SK-N-SH treated with all-trans-retinoic acid at 6 μM for 48 hours (cell line): ENCODE measurements around the gene OR52E8.

Source experiments
- ATAC-seq: fragments of 200-7000 bp; cut with Tn5 transposase; 3 replicates; pipeline ENCODE4 v1.9.1; 2020; ENCODE audit warnings: mild to moderate bottlenecking, moderate library complexity
- ARNTL ChIP-seq: fragments of 450-650 bp; formaldehyde crosslinking; IDR thresholded peaks from 2 replicates; pipeline ENCODE4 v1.5.0; 2020; ENCODE audit warnings: low read depth, mild to moderate bottlenecking, moderate library complexity, borderline replicate concordance
- BACH2 ChIP-seq: fragments of 250-450 bp; sonication (Bioruptor Pico); IDR thresholded peaks from 2 replicates; pipeline ENCODE4 v1.9.0; 2021; ENCODE audit warnings: mild to moderate bottlenecking, borderline replicate concordance
- ESRRG ChIP-seq: fragments of 250-450 bp; sonication (Bioruptor Pico); IDR thresholded peaks from 2 replicates; pipeline ENCODE4 v1.6.1; 2021; ENCODE audit warnings: mild to moderate bottlenecking
- GLIS3 ChIP-seq: fragments of 250-450 bp; sonication (Bioruptor Pico); IDR thresholded peaks from 2 replicates; pipeline ENCODE4 v1.5.0; 2020; ENCODE audit warnings: mild to moderate bottlenecking, moderate library complexity
- ISL1 ChIP-seq: fragments of 250-450 bp; sonication (Bioruptor Pico); IDR thresholded peaks from 2 replicates; pipeline ENCODE4 v2.1.2; 2022; ENCODE audit warnings: mild to moderate bottlenecking, moderate library complexity
- OSR1 ChIP-seq: fragments of 250-450 bp; sonication (Bioruptor Pico); IDR thresholded peaks from 2 replicates; pipeline ENCODE4 v1.8.0; 2022; ENCODE audit warnings: moderate library complexity, mild to moderate bottlenecking, inconsistent platforms
- PPARA ChIP-seq: fragments of 250-450 bp; sonication (Bioruptor Pico); IDR thresholded peaks from 2 replicates; pipeline ENCODE4 v1.5.0; 2020; ENCODE audit warnings: mild to moderate bottlenecking, borderline replicate concordance
- SNAI2 ChIP-seq: fragments of 250-450 bp; sonication (Bioruptor Pico); IDR thresholded peaks from 2 replicates; pipeline ENCODE4 v1.5.0; 2020; ENCODE audit warnings: mild to moderate bottlenecking, moderate library complexity
- TCF4 ChIP-seq: fragments of 250-450 bp; sonication (Bioruptor Pico); IDR thresholded peaks from 2 replicates; pipeline ENCODE4 v1.8.0; 2021; ENCODE audit warnings: mild to moderate bottlenecking, moderate library complexity, borderline replicate concordance
- TOX ChIP-seq: fragments of 250-450 bp; sonication (Bioruptor Pico); IDR thresholded peaks from 2 replicates; pipeline ENCODE4 v1.8.0; 2021; ENCODE audit warnings: mild to moderate bottlenecking, moderate library complexity, borderline replicate concordance
- ZC3H10 ChIP-seq: fragments of 250-450 bp; sonication (Bioruptor Pico); IDR thresholded peaks from 2 replicates; pipeline ENCODE4 v1.5.1; 2021; ENCODE audit warnings: mild to moderate bottlenecking, moderate library complexity
- ZFP3 ChIP-seq: fragments of 250-450 bp; sonication (Bioruptor Pico); IDR thresholded peaks from 2 replicates; pipeline ENCODE4 v1.5.0; 2020; ENCODE audit warnings: mild to moderate bottlenecking, moderate library complexity
- ZFP30 ChIP-seq: fragments of 450-650 bp; formaldehyde crosslinking; IDR thresholded peaks from 2 replicates; pipeline ENCODE4 v1.5.0; 2022; ENCODE audit warnings: mild to moderate bottlenecking, moderate library complexity
- ZNF565 ChIP-seq: fragments of 450-650 bp; formaldehyde crosslinking; conservative IDR thresholded peaks from 2 replicates; pipeline ENCODE4 v1.5.0; 2020; ENCODE audit warnings: low read depth, mild to moderate bottlenecking, moderate library complexity
- ZNF70 ChIP-seq: fragments of 450-650 bp; formaldehyde crosslinking; IDR thresholded peaks from 2 replicates; pipeline ENCODE4 v1.5.0; 2020; ENCODE audit warnings: mild to moderate bottlenecking, moderate library complexity
- TF ChIP-seq, protein P1 (sequence below): fragments of 250-450 bp; sonication (Bioruptor Pico); IDR thresholded peaks from 2 replicates; pipeline ENCODE4 v1.5.1; 2020; ENCODE audit warnings: low read depth, mild to moderate bottlenecking, moderate library complexity
- TF ChIP-seq, protein P2 (sequence below): fragments of 250-450 bp; sonication (Bioruptor Pico); IDR thresholded peaks from 2 replicates; pipeline ENCODE4 v1.8.0; 2021; ENCODE audit warnings: low read depth, mild to moderate bottlenecking, moderate library complexity, borderline replicate concordance
- TF ChIP-seq, protein P3 (sequence below): fragments of 250-450 bp; sonication (Bioruptor Pico); IDR thresholded peaks from 2 replicates; pipeline ENCODE4 v1.5.1; 2021; ENCODE audit warnings: mild to moderate bottlenecking, moderate library complexity
- TF ChIP-seq, protein P4 (sequence below): fragments of 250-450 bp; sonication (Bioruptor Pico); IDR thresholded peaks from 2 replicates; pipeline ENCODE4 v1.8.0; 2020; ENCODE audit warnings: mild to moderate bottlenecking, moderate library complexity, borderline replicate concordance

OR52E8 gene

DNA sequence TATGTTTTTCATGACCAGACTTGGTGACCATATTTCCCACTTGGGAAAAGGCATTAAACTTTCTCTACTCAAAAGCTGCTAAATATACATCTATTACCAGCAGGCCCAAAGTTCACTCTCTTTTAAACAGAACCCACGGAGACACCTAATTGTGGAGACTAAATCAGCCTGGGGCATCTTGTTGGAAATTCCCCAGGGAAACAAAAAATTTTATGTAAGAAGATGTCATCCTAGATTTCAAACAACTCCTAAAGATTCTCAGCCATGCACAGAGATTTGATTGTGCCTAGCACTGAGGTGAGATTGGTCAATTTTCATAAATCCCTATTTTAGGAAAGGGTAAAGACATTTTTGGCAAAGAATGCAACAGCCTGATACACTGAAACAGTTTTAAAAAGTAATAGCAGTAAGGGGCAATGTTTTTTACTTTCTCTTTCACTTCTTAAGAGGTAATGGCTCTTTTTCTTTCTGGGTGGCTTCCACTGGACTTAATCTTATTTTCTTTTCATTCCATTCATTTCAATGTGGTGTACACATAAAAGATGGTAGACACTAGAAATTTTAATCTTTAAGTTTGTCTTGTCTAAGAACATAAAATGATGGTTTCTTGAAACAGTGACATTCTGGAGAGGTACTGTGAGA, 39.1 kb downstream of the OR52E8 start:
- TF ChIP-seq, protein P1, sequence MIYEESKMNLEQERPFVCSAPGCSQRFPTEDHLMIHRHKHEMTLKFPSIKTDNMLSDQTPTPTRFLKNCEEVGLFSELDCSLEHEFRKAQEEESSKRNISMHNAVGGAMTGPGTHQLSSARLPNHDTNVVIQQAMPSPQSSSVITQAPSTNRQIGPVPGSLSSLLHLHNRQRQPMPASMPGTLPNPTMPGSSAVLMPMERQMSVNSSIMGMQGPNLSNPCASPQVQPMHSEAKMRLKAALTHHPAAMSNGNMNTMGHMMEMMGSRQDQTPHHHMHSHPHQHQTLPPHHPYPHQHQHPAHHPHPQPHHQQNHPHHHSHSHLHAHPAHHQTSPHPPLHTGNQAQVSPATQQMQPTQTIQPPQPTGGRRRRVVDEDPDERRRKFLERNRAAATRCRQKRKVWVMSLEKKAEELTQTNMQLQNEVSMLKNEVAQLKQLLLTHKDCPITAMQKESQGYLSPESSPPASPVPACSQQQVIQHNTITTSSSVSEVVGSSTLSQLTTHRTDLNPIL (CRISPR knock-in tag) = no peak
- TF ChIP-seq, all 23 proteins: peak for 0
- ATAC-seq = no peak

DNA sequence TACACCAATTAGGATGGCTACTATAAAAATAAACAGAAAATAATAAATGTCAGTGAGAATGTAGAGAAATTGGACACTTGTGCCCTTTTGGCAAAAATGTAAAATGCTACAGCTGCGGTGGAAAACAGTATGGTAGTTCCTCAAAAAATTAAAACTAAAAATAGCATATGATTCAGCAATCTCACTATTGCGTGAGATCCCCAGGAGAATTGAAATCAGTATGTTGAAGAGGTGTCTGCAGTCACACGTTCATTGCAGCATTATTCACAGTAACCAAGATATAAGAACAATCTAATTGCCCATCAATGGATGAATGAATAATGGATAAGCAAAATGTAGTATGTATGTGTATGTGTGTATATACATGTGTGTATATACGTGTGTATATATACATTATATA, 42.0 kb downstream of the OR52E8 start:
- TF ChIP-seq ISL1 (CRISPR knock-in tag) (no peak), SNAI2 (CRISPR knock-in tag) (no peak), PPARA (no peak), GLIS3 (CRISPR knock-in tag) (no peak), TCF4 (CRISPR knock-in tag) (no peak)
- TF ChIP-seq, all 23 proteins: peak for 0
- no peak for ATAC-seq

DNA sequence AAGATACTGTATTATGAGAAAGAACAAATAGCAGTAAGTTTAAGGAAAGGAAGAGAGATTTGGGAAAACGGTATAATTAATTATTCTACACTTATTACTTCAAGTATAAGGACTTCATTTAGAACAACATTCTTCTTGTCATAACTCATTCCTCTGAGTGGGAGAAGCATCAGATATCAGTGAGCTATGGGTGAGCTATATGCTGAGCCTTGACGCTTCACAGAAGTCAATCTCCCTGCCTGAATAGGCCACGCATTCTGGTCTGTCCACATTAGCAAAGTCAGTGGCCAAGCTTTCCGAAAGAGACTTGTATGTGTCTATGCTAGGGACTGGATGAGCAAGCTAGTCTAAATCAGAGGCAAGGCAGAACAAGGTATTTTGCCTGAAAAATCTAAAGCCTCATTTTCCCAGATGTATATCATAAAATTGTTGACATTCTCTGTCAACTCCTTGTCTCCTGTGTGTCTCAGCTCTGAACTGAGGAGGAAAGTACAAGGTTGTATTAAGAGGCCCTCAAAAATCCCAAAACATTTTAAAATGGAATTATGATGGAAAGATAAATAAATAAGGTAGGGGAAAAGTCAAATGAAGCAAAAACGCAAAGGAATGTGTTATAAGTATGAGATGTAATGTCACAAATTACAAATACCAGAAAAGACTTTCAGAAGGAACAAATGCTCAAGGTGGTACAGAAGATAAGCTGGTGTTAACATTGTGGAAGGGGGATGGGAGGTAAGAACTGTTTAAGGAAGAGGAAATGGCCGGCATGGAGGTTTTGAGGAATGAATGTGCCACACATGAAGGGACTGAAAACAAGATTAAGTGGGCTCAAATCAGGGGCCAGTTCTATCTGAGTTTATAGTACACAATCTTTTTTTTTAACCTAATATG, 47.3 kb downstream of the OR52E8 start:
- no peak for ATAC-seq
- TF ChIP-seq OSR1 (CRISPR knock-in tag) (no peak), ARNTL (CRISPR knock-in tag) (no peak), ZNF565 (CRISPR knock-in tag) (no peak), ESRRG (no peak), TCF4 (CRISPR knock-in tag) (no peak), BACH2 (CRISPR knock-in tag) (no peak)
- TF ChIP-seq, protein P1 (CRISPR knock-in tag) = no peak
- TF ChIP-seq, protein P2, sequence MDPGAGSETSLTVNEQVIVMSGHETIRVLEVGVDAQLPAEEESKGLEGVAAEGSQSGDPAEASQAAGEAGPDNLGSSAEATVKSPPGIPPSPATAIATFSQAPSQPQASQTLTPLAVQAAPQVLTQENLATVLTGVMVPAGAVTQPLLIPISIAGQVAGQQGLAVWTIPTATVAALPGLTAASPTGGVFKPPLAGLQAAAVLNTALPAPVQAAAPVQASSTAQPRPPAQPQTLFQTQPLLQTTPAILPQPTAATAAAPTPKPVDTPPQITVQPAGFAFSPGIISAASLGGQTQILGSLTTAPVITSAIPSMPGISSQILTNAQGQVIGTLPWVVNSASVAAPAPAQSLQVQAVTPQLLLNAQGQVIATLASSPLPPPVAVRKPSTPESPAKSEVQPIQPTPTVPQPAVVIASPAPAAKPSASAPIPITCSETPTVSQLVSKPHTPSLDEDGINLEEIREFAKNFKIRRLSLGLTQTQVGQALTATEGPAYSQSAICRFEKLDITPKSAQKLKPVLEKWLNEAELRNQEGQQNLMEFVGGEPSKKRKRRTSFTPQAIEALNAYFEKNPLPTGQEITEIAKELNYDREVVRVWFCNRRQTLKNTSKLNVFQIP = no peak

DNA sequence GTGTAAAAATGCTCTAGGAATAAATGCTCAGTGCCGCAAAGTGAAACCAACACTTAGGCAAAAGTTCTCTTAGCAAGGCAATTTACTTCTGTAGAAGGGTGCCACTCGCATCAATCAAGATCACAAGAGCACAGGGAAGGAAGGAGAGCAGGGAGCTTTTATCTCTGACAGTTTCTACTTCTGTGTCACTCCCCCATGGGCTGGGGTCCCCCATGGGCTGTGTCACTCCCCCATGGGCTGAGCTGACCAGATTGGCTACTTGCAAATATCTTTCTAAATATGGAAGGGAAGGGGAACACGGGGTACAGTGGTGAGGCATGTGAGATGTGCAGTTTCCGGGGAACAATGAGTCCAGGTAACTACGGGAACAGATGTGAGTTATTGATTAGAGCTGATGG, 48.4 kb downstream of the OR52E8 start:
- TF ChIP-seq ZC3H10 = no peak
- TF ChIP-seq, protein P3, sequence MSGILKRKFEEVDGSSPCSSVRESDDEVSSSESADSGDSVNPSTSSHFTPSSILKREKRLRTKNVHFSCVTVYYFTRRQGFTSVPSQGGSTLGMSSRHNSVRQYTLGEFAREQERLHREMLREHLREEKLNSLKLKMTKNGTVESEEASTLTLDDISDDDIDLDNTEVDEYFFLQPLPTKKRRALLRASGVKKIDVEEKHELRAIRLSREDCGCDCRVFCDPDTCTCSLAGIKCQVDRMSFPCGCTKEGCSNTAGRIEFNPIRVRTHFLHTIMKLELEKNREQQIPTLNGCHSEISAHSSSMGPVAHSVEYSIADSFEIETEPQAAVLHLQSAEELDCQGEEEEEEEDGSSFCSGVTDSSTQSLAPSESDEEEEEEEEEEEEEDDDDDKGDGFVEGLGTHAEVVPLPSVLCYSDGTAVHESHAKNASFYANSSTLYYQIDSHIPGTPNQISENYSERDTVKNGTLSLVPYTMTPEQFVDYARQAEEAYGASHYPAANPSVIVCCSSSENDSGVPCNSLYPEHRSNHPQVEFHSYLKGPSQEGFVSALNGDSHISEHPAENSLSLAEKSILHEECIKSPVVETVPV (CRISPR knock-in tag) = no peak
- no peak for TF ChIP-seq OSR1 (CRISPR knock-in tag)
- TF ChIP-seq, protein P1 (CRISPR knock-in tag) = no peak
- TF ChIP-seq ZNF565 (CRISPR knock-in tag) = no peak
- TF ChIP-seq, protein P4, sequence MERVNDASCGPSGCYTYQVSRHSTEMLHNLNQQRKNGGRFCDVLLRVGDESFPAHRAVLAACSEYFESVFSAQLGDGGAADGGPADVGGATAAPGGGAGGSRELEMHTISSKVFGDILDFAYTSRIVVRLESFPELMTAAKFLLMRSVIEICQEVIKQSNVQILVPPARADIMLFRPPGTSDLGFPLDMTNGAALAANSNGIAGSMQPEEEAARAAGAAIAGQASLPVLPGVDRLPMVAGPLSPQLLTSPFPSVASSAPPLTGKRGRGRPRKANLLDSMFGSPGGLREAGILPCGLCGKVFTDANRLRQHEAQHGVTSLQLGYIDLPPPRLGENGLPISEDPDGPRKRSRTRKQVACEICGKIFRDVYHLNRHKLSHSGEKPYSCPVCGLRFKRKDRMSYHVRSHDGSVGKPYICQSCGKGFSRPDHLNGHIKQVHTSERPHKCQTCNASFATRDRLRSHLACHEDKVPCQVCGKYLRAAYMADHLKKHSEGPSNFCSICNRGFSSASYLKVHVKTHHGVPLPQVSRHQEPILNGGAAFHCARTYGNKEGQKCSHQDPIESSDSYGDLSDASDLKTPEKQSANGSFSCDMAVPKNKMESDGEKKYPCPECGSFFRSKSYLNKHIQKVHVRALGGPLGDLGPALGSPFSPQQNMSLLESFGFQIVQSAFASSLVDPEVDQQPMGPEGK (CRISPR knock-in tag) = no peak
- no peak for TF ChIP-seq SNAI2 (CRISPR knock-in tag)
- no peak for TF ChIP-seq ZFP30 (CRISPR knock-in tag)
- no peak for TF ChIP-seq ZFP3 (CRISPR knock-in tag)
- TF ChIP-seq ARNTL (CRISPR knock-in tag) = no peak
- no peak for TF ChIP-seq ESRRG
- TF ChIP-seq ISL1 (CRISPR knock-in tag) = no peak
- TF ChIP-seq TOX (CRISPR knock-in tag) = no peak
- TF ChIP-seq ZNF70 (CRISPR knock-in tag) = no peak
- TF ChIP-seq BACH2 (CRISPR knock-in tag) = no peak
- no peak for TF ChIP-seq GLIS3 (CRISPR knock-in tag)
- peak; percentile 48 for ATAC-seq
